Hepatocyte (in vitro differentiated cells): ENCODE data around the gene HMGCS1.

Experiments
- EZH2 ChIP-seq: fragments of 200-600 bp; sonication (generic); IDR thresholded peaks from 2 replicates; pipeline ENCODE4 v1.6.1; 2016; ENCODE audit warnings: antibody characterized with exemption, mild to moderate bottlenecking, borderline replicate concordance
- EZH2phosphoT487 ChIP-seq: fragments of 200-600 bp; sonication (generic); IDR thresholded peaks from one replicate; pipeline ENCODE4 v1.6.1; 2018; ENCODE audit warnings: antibody characterized with exemption, mild to moderate bottlenecking, low read depth, moderate library complexity; ENCODE audit not compliant: unreplicated experiment, severe bottlenecking
- TF ChIP-seq, protein P1 (sequence below): fragments of 200-600 bp; sonication (generic); IDR thresholded peaks from 2 replicates; pipeline ENCODE4 v1.5.1; 2016; ENCODE audit warnings: antibody characterized with exemption, mild to moderate bottlenecking; ENCODE audit not compliant: poor library complexity

- TF ChIP-seq, protein P1, sequence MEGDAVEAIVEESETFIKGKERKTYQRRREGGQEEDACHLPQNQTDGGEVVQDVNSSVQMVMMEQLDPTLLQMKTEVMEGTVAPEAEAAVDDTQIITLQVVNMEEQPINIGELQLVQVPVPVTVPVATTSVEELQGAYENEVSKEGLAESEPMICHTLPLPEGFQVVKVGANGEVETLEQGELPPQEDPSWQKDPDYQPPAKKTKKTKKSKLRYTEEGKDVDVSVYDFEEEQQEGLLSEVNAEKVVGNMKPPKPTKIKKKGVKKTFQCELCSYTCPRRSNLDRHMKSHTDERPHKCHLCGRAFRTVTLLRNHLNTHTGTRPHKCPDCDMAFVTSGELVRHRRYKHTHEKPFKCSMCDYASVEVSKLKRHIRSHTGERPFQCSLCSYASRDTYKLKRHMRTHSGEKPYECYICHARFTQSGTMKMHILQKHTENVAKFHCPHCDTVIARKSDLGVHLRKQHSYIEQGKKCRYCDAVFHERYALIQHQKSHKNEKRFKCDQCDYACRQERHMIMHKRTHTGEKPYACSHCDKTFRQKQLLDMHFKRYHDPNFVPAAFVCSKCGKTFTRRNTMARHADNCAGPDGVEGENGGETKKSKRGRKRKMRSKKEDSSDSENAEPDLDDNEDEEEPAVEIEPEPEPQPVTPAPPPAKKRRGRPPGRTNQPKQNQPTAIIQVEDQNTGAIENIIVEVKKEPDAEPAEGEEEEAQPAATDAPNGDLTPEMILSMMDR: no peak
- TF ChIP-seq EZH2 (no peak), EZH2phosphoT487 (no peak)
Observed at GRCh38 chr5:43290726-43291125, 22.5 kb downstream of the HMGCS1 start.
